Stimulated activated CD8-positive, alpha-beta memory T cell treated with anti-CD3 and anti-CD28 coated beads, Interleukin-15, amount 100 ng/mL, for 1 hour (primary cell): ENCODE measurements around the gene ATP6V0D1.

Experiments used
- DNase-seq: peaks from one replicate; pipeline ENCODE4 v3.0.0-alpha.2; 2020; ENCODE audit warnings: low read depth

ATP6V0D1 gene

GRCh38 chr16:67406111-67406971, 74.6 kb downstream of the ATP6V0D1 start:
- DNase-seq, result no peak

- no peak for DNase-seq
Observed at GRCh38 chr16:67405336-67405735, 75.6 kb downstream of the ATP6V0D1 start.

GRCh38 chr16:67404740-67405226, 76.2 kb downstream of the ATP6V0D1 start:
- DNase-seq, result no peak

GRCh38 chr16:67403976-67404555, 76.9 kb downstream of the ATP6V0D1 start:
- DNase-seq, result no peak

GRCh38 chr16:67400901-67401300, 80.1 kb downstream of the ATP6V0D1 start:
- no peak for DNase-seq

- no peak for DNase-seq
Observed at GRCh38 chr16:67399749-67400704, 80.9 kb downstream of the ATP6V0D1 start.

- no peak for DNase-seq
Observed at GRCh38 chr16:67399218-67399733, 81.7 kb downstream of the ATP6V0D1 start.

GRCh38 chr16:67398546-67399217, 82.3 kb downstream of the ATP6V0D1 start:
- no peak for DNase-seq

- DNase-seq, result no peak
Observed at GRCh38 chr16:67397812-67398545, 83.0 kb downstream of the ATP6V0D1 start.

- no peak for DNase-seq
Observed at GRCh38 chr16:67397036-67397801, 83.7 kb downstream of the ATP6V0D1 start.

GRCh38 chr16:67396159-67397035, 84.6 kb downstream of the ATP6V0D1 start:
- DNase-seq, result no peak

GRCh38 chr16:67395458-67396158, 85.3 kb downstream of the ATP6V0D1 start:
- no peak for DNase-seq

- no peak for DNase-seq
Observed at GRCh38 chr16:67395105-67395457, 85.9 kb downstream of the ATP6V0D1 start.

- no peak for DNase-seq
Observed at GRCh38 chr16:67394155-67395104, 86.5 kb downstream of the ATP6V0D1 start.

- no peak for DNase-seq
Observed at GRCh38 chr16:67393788-67394154, 87.2 kb downstream of the ATP6V0D1 start.

- DNase-seq, result no peak
Observed at GRCh38 chr16:67393111-67393787, 87.7 kb downstream of the ATP6V0D1 start, which contains the start of gene TPPP3. Gene TPPP3 (minus strand): TSS chr16:67393498. CDS start chr16:67391111, 2,387 bp downstream.
